H1 (cell line): ENCODE results near the gene APBA2. TPM values are rescaled to one million over a fixed set of nuclear protein-coding genes. Genes with fewer than 3 reads are reported as not detected.

Source experiments
- CBX8 ChIP-seq: fragments of 300-800, 300-1000 bp; sonication (generic); IDR thresholded peaks from 2 replicates; pipeline ENCODE4 v1.7.1; 2016; ENCODE audit warnings: low read depth, low read length, borderline replicate concordance
- CHD2 ChIP-seq: IDR thresholded peaks from 2 replicates; pipeline ENCODE4 v1.6.1; 2012; ENCODE audit warnings: low read length, improper control_type of control experiment
- CHD7 ChIP-seq: fragments of 300-600 bp; sonication (generic); IDR thresholded peaks from 2 replicates; pipeline ENCODE4 v1.7.1; 2012; ENCODE audit warnings: low read length, moderate library complexity, mild to moderate bottlenecking, inconsistent platforms; ENCODE audit not compliant: insufficient replicate concordance
- EGR1 ChIP-seq: IDR thresholded peaks from 2 replicates; pipeline ENCODE4 v1.6.1; 2011; ENCODE audit warnings: low read depth, low read length, borderline replicate concordance
- MAFK ChIP-seq: IDR thresholded peaks from 2 replicates; pipeline ENCODE4 v1.6.1; 2012; ENCODE audit warnings: low read depth, mild to moderate bottlenecking, improper control_type of control experiment, low read length
- RBBP5 ChIP-seq: IDR thresholded peaks from 2 replicates; pipeline ENCODE4 v1.7.1; 2012; ENCODE audit warnings: low read depth, mild to moderate bottlenecking, inconsistent platforms, low read length, moderate library complexity, borderline replicate concordance
- SIN3A ChIP-seq, 2 experiments: IDR thresholded peaks in 1 of 2; conservative IDR thresholded peaks in 1 of 2; 2 replicates each; pipeline ENCODE4 v1.6.1; 2011 to 2012; ENCODE audit warnings: low read length in 2 of 2, improper control_type of control experiment in 1 of 2, low read depth in 1 of 2, mild to moderate bottlenecking in 1 of 2
- SIRT6 ChIP-seq: IDR thresholded peaks from one replicate; pipeline ENCODE4 v1.7.1; 2012; ENCODE audit warnings: low read length, inconsistent platforms
- SIX5 ChIP-seq: IDR thresholded peaks from 2 replicates; pipeline ENCODE4 v1.6.1; 2011; ENCODE audit warnings: mild to moderate bottlenecking, low read depth, low read length
- SRF ChIP-seq: IDR thresholded peaks from 2 replicates; pipeline ENCODE4 v1.6.1; 2011; ENCODE audit warnings: mild to moderate bottlenecking, low read depth, low read length, moderate library complexity
- TBP ChIP-seq: IDR thresholded peaks from 2 replicates; pipeline ENCODE4 v1.6.1; 2011; ENCODE audit warnings: low read depth, low read length, improper control_type of control experiment
- ZNF274 ChIP-seq: IDR thresholded peaks from 2 replicates; pipeline ENCODE4 v1.7.0; 2012; ENCODE audit warnings: low read length, borderline replicate concordance; ENCODE audit errors: extremely low read depth
- polyA plus RNA-seq, 7 experiments: library from polyadenylated mRNA; depleted of rRNA in 3 of 7; stranded (reverse) in 5 of 7; unstranded in 2 of 7; fragments of >200 nt in 5 of 7; fragments of 200-250 nt in 2 of 7; gene quantifications; 1 replicate in 5 of 7; 2 replicates in 1 of 7; 4 replicates in 1 of 7; pipeline versions ENCODE4 v1.2.1 to v1.2.3, GENCODE V29; 2011 to 2013; ENCODE audit warnings: missing spikeins in 2 of 7, mixed read lengths in 2 of 7
- total RNA-seq: library from RNA; stranded (reverse); fragmentation: NEBNext Ultra II Directional; extraction: Animal tissue kit (Norgen Biotek cat#: 25700); gene quantifications from 2 replicates; pipeline ENCODE4 v1.2.1, GENCODE V29; 2021

The APBA2 gene
- total and polyA plus RNA-seq, 2 of the 8 experiments (the other 6 are each of a cell fraction or from before 2014, with no cell fraction given): 15.5 to 19.0 TPM

DNA sequence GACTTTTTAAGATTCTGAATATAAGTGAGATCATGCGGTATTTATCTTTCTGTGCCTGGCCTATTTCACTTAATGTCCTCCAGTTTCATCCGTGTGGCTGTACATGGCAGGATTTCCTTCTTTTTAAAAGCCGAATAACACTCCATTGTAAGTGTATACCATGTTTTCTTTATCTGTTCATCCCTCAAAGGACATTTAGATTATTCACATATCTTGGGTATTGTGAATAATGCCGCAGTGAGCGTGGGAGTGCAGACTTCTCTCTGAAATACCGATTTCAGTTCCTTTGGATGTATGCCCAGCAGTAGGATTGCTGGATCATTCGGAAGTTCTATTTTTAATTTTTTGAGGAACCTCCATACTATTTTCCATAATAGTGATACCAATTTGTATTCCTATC lies 136.1 kb downstream of the APBA2 start (continued):
- no peak for TF ChIP-seq CHD7
- no peak for TF ChIP-seq SIN3A (conservative IDR thresholded peaks at IDR 0.05 in 1 of 2, IDR thresholded peaks at IDR 0.05 in 1 of 2; ENCODE audit: low read depth in 1 of 2, low read length in 2 of 2)
- TF ChIP-seq SRF: no peak
- no peak for TF ChIP-seq SIRT6
- TF ChIP-seq EGR1: no peak
- TF ChIP-seq CBX8: no peak
- no peak for TF ChIP-seq CHD2
- no peak for TF ChIP-seq ZNF274
- TF ChIP-seq TBP: no peak
- no peak for TF ChIP-seq RBBP5
- no peak for TF ChIP-seq SIX5
- TF ChIP-seq MAFK: no peak
